GM12878 (cell line): Measurements from ENCODE around the gene POFUT2. TPM values are rescaled to one million over a fixed set of nuclear protein-coding genes. Genes with fewer than 3 reads are reported as not detected.

Experiments used
- CBFB ChIP-seq: IDR thresholded peaks from 2 replicates; pipeline ENCODE4 v1.6.1; 2016; ENCODE audit warnings: antibody characterized with exemption, low read depth
- HDAC6 ChIP-seq: fragments of 200-600 bp; sonication (generic); IDR thresholded peaks from one replicate; pipeline ENCODE4 v1.8.0; 2017; ENCODE audit warnings: antibody characterized with exemption; ENCODE audit not compliant: unreplicated experiment
- IKZF1 ChIP-seq: fragments of 450-650 bp; conservative IDR thresholded peaks from 2 replicates; pipeline ENCODE4 v1.6.1; 2017; ENCODE audit warnings: antibody characterized with exemption, mild to moderate bottlenecking
- KLF5 ChIP-seq: fragments of 450-650 bp; IDR thresholded peaks from 2 replicates; pipeline ENCODE4 v1.6.1; 2014; ENCODE audit warnings: mild to moderate bottlenecking; ENCODE audit not compliant: partially characterized antibody
- MEF2B ChIP-seq: fragments of 450-650 bp; IDR thresholded peaks from 2 replicates; pipeline ENCODE4 v1.6.1; 2018; ENCODE audit warnings: mild to moderate bottlenecking, moderate library complexity; ENCODE audit not compliant: partially characterized antibody, poor library complexity, severe bottlenecking
- MXI1 ChIP-seq: fragments of 150-350 bp; IDR thresholded peaks from 2 replicates; pipeline ENCODE4 v1.6.1; 2011; ENCODE audit warnings: low read depth, mild to moderate bottlenecking, inconsistent platforms, low read length, improper control_type of control experiment
- NBN ChIP-seq: fragments of 450-650 bp; IDR thresholded peaks from 2 replicates; pipeline ENCODE4 v1.6.1; 2016
- NFIC ChIP-seq: IDR thresholded peaks from 2 replicates; pipeline ENCODE4 v1.6.1; 2012; ENCODE audit warnings: low read depth, mild to moderate bottlenecking, inconsistent platforms, low read length, moderate library complexity
- NR2C1 ChIP-seq: fragments of 450-650 bp; IDR thresholded peaks from 2 replicates; pipeline ENCODE4 v1.6.1; 2017; ENCODE audit warnings: antibody characterized with exemption, mild to moderate bottlenecking, moderate library complexity
- POU2F2 ChIP-seq: IDR thresholded peaks from 3 replicates; pipeline ENCODE4 v1.6.1; 2011; ENCODE audit warnings: low read depth, mild to moderate bottlenecking, low read length, borderline replicate concordance
- RAD21 ChIP-seq: IDR thresholded peaks from 2 replicates; pipeline ENCODE4 v1.6.1; 2011; ENCODE audit warnings: mild to moderate bottlenecking, low read depth, low read length, moderate library complexity; ENCODE audit not compliant: insufficient read depth
- RB1 ChIP-seq: fragments of 450-650 bp; formaldehyde crosslinking; IDR thresholded peaks from 2 replicates; pipeline ENCODE4 v1.6.1; 2017; ENCODE audit warnings: mild to moderate bottlenecking, borderline replicate concordance
- SMC3 ChIP-seq: IDR thresholded peaks from 2 replicates; pipeline ENCODE4 v1.6.1; 2011; ENCODE audit warnings: low read length, improper control_type of control experiment, borderline replicate concordance
- SPI1 ChIP-seq: IDR thresholded peaks from 2 replicates; pipeline ENCODE4 v1.6.1; 2011; ENCODE audit warnings: low read depth, mild to moderate bottlenecking, low read length, moderate library complexity, borderline replicate concordance; ENCODE audit not compliant: insufficient read depth
- SRF ChIP-seq, 2 experiments: IDR thresholded peaks; 2 replicates each; pipeline ENCODE4 v1.6.1; 2011; ENCODE audit warnings: low read depth in 2 of 2, low read length in 2 of 2, mild to moderate bottlenecking in 1 of 2, moderate library complexity in 1 of 2
- SUZ12 ChIP-seq: fragments of 200-600 bp; sonication (generic); IDR thresholded peaks from one replicate; pipeline ENCODE4 v1.6.1; 2018; ENCODE audit warnings: antibody characterized with exemption, mild to moderate bottlenecking; ENCODE audit not compliant: unreplicated experiment
- TARDBP ChIP-seq: IDR thresholded peaks from 2 replicates; pipeline ENCODE4 v1.6.1; 2016; ENCODE audit warnings: borderline replicate concordance
- YY1 ChIP-seq: IDR thresholded peaks from 2 replicates; pipeline ENCODE4 v1.6.1; 2011; ENCODE audit warnings: low read depth, mild to moderate bottlenecking, low read length
- polyA plus RNA-seq, 11 experiments: library from polyadenylated mRNA; depleted of rRNA in 4 of 11; unstranded in 6 of 11; stranded (reverse) in 5 of 11; fragments of >200 nt; fragmentation: Nextera tagmentation in 4 of 11; fragmentation: Illumina TruSeq in 1 of 11; extraction: Ambion mirVana in 4 of 11; extraction: Trizol in 1 of 11; gene quantifications; 1 replicate in 1 of 11; 2 replicates in 10 of 11; pipeline versions ENCODE4 v1.2.1 to v1.2.3, GENCODE V29; 2011 to 2016; ENCODE audit warnings: inconsistent platforms in 2 of 11, missing spikeins in 2 of 11, low read depth in 1 of 11
- total RNA-seq, 4 experiments: library from RNA; depleted of rRNA in 3 of 4; stranded (reverse); fragments of >200 nt in 3 of 4; fragmentation: Illumina TruSeq in 1 of 4; extraction: Trizol in 1 of 4; gene quantifications; 2 replicates each; pipeline versions ENCODE4 v1.2.1 to v1.2.3, GENCODE V29; 2013 to 2021
- TF ChIP-seq, protein P1 (sequence below): IDR thresholded peaks from 2 replicates; pipeline ENCODE4 v1.6.1; 2011; ENCODE audit warnings: borderline replicate concordance, low read depth, mild to moderate bottlenecking, moderate library complexity, low read length; ENCODE audit not compliant: insufficient read depth, poor library complexity, severe bottlenecking
- TF ChIP-seq, protein P2 (sequence below): fragments of 450-650 bp; IDR thresholded peaks from 2 replicates; pipeline ENCODE4 v1.6.1; 2017; ENCODE audit warnings: mild to moderate bottlenecking, moderate library complexity
- TF ChIP-seq, protein P3 (sequence below): IDR thresholded peaks from 2 replicates; pipeline ENCODE4 v1.6.1; 2012; ENCODE audit warnings: mild to moderate bottlenecking, low read depth, low read length

POFUT2 gene
- total and polyA plus RNA-seq, 10 of the 15 experiments (the other 5 are each of a cell fraction or from before 2014, with no cell fraction given), result 1.2 to 15.1 (median 6.8) TPM

DNA sequence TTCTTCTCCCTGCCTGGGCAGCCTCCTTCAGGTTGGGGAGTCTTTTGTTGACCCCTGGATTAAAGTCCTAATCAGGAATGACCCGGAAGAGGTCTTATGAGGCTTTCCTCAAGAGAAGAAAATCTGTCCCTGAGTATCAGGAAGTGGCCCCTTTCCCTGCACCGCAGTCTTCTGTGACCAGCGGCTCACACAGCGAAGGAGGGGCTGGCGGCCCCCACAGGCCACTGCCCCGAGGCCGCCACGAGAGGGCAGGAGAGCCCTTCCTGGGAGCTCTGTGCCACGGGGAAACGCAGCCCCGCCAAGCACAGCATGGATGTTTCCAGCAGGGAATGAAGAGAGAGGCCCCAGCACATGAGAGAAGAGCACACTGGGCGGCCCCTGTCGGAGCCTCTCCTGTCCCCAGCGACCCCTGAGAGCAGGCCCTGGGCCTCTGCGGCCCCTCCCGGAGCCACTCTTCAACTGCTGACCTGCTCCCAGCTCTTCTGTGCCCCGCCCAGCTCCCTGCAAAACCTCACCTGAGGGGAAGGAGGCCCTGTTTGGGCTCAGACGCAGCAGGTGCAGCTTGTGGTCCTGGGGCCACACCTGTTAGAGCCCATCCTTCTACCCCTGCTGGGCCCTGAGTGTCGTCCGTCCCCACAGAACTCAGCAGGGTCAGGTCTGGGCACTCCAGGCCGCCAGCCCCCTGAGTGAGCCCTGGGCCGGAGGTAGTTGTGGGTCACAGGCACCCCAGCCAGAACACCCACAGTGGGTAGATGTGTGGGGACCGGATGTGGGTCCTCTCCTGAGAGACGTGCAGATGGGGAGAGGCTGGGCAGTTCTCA lies 4.9 kb upstream of the POFUT2 start (continued):
- TF ChIP-seq, protein P1, sequence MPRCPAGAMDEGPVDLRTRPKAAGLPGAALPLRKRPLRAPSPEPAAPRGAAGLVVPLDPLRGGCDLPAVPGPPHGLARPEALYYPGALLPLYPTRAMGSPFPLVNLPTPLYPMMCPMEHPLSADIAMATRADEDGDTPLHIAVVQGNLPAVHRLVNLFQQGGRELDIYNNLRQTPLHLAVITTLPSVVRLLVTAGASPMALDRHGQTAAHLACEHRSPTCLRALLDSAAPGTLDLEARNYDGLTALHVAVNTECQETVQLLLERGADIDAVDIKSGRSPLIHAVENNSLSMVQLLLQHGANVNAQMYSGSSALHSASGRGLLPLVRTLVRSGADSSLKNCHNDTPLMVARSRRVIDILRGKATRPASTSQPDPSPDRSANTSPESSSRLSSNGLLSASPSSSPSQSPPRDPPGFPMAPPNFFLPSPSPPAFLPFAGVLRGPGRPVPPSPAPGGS, result no peak
- TF ChIP-seq CBFB (peak; percentile 37; the same call in 1 of the 2 replicates), MEF2B (no peak), SRF (IDR thresholded peaks at IDR 0.05; ENCODE audit: low read depth in 2 of 2, low read length in 2 of 2) (no peak), RB1 (peak; percentile 44; the same call in 1 of the 2 replicates), TARDBP (0 out of 2 replicates have a peak, but pooled peaks have one; percentile 53), HDAC6 (no peak), NR2C1 (peak; percentile 68), YY1 (peak; percentile 70; the same call in 1 of the 2 replicates), SPI1 (peak; percentile 72; the same call in 1 of the 2 replicates), POU2F2 (peak; percentile 25; the same call in 1 of the 3 replicates), RAD21 (peak; percentile 85), NFIC (no peak), KLF5 (no peak), NBN (0 out of 2 replicates have a peak, but pooled peaks have one; percentile 27), SUZ12 (no peak), SMC3 (peak; percentile 91), MXI1 (no peak), IKZF1 (peak; percentile 54)
- TF ChIP-seq, protein P2, sequence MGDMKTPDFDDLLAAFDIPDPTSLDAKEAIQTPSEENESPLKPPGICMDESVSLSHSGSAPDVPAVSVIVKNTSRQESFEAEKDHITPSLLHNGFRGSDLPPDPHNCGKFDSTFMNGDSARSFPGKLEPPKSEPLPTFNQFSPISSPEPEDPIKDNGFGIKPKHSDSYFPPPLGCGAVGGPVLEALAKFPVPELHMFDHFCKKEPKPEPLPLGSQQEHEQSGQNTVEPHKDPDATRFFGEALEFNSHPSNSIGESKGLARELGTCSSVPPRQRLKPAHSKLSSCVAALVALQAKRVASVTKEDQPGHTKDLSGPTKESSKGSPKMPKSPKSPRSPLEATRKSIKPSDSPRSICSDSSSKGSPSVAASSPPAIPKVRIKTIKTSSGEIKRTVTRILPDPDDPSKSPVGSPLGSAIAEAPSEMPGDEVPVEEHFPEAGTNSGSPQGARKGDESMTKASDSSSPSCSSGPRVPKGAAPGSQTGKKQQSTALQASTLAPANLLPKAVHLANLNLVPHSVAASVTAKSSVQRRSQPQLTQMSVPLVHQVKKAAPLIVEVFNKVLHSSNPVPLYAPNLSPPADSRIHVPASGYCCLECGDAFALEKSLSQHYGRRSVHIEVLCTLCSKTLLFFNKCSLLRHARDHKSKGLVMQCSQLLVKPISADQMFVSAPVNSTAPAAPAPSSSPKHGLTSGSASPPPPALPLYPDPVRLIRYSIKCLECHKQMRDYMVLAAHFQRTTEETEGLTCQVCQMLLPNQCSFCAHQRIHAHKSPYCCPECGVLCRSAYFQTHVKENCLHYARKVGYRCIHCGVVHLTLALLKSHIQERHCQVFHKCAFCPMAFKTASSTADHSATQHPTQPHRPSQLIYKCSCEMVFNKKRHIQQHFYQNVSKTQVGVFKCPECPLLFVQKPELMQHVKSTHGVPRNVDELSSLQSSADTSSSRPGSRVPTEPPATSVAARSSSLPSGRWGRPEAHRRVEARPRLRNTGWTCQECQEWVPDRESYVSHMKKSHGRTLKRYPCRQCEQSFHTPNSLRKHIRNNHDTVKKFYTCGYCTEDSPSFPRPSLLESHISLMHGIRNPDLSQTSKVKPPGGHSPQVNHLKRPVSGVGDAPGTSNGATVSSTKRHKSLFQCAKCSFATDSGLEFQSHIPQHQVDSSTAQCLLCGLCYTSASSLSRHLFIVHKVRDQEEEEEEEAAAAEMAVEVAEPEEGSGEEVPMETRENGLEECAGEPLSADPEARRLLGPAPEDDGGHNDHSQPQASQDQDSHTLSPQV, result no peak
- TF ChIP-seq, protein P3, sequence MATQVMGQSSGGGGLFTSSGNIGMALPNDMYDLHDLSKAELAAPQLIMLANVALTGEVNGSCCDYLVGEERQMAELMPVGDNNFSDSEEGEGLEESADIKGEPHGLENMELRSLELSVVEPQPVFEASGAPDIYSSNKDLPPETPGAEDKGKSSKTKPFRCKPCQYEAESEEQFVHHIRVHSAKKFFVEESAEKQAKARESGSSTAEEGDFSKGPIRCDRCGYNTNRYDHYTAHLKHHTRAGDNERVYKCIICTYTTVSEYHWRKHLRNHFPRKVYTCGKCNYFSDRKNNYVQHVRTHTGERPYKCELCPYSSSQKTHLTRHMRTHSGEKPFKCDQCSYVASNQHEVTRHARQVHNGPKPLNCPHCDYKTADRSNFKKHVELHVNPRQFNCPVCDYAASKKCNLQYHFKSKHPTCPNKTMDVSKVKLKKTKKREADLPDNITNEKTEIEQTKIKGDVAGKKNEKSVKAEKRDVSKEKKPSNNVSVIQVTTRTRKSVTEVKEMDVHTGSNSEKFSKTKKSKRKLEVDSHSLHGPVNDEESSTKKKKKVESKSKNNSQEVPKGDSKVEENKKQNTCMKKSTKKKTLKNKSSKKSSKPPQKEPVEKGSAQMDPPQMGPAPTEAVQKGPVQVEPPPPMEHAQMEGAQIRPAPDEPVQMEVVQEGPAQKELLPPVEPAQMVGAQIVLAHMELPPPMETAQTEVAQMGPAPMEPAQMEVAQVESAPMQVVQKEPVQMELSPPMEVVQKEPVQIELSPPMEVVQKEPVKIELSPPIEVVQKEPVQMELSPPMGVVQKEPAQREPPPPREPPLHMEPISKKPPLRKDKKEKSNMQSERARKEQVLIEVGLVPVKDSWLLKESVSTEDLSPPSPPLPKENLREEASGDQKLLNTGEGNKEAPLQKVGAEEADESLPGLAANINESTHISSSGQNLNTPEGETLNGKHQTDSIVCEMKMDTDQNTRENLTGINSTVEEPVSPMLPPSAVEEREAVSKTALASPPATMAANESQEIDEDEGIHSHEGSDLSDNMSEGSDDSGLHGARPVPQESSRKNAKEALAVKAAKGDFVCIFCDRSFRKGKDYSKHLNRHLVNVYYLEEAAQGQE, result no peak
